Measurements from ENCODE around the gene SLAIN2.

The SLAIN2 gene

DNA sequence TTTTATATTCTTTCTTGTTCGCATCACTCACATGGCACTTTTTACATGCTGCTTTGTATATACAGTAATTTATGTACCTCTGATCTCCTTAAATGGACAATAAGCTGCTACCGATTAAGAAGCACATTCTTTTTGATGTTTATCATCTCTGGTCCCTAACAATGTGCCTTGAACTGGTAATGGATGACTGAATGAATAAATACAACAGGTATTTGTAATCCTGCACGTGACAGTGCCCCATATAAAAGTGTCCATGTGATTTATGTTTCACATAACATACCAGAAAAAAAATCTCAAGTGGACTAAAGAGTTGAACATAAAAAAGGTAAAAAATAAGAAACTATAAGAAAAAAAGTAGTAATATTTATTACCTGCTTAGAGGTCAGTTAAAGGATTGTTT is 7.7 kb upstream of the SLAIN2 start:
- Histone ChIP-seq H3K4me1 (ENCODE audit: control insufficient read depth, insufficient read depth, low read length) (no peaks in the 10 kb centered on the region), H3K36me3 (ENCODE audit: control insufficient read depth, insufficient read depth, low read length) (no peaks in the 10 kb centered on the region), H3K4me3 (ENCODE audit: low read length) (no peak overlapping the region), H3K9me3 (ENCODE audit: control insufficient read depth, insufficient read depth, low read length) (no peaks in the 10 kb centered on the region), H3K27me3 (ENCODE audit: control insufficient read depth, insufficient read depth, low read length) (no peaks in the 10 kb centered on the region), H3K27ac (ENCODE audit: low read length) (no peak overlapping the region)
- no CpG with 5 or more reads among the region's 3 CpGs for WGBS (ENCODE audit: insufficient coverage, insufficient read length)
- no peak for DNase-seq (ENCODE audit: low read depth, low spot score)

DNA sequence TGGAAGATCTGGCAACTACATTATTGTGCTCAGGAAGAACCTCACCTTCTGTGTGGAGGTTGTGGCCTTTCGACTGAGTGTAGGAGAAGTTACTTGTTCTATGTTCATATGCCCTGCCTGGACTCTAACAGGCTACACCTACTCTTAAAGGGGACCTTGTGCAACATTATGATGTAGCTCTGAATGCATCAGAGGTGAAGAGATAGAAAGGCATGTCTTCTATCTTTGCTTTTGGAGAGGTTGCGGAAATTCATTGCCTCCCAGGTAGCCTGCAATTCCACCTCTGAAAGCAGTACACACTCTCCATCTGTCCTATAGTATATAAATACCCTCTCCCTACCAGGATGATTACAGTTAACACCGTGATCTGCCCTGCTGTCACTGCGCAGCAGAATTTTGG is 7.1 kb upstream of the SLAIN2 start:
- H3K36me3 ChIP-seq (ENCODE audit: control insufficient read depth, insufficient read depth, low read length), result no peaks in the 10 kb centered on the region
- H3K27ac ChIP-seq (ENCODE audit: low read length), result no peak overlapping the region
- H3K9me3 ChIP-seq (ENCODE audit: control insufficient read depth, insufficient read depth, low read length), result no peaks in the 10 kb centered on the region
- no CpG with 5 or more reads among the region's 4 CpGs for WGBS (ENCODE audit: insufficient coverage, insufficient read length)
- DNase-seq (ENCODE audit: low read depth, low spot score), result no peak
- H3K4me3 ChIP-seq (ENCODE audit: low read length), result no peak overlapping the region
- no peaks in the 10 kb centered on the region for H3K27me3 ChIP-seq (ENCODE audit: control insufficient read depth, insufficient read depth, low read length)
- H3K4me1 ChIP-seq (ENCODE audit: control insufficient read depth, insufficient read depth, low read length), result no peaks in the 10 kb centered on the region

GRCh38 chr4:48334900-48335384 is 6.4 kb upstream of the SLAIN2 start:
- no peaks in the 10 kb centered on the region for H3K27me3 ChIP-seq (ENCODE audit: control insufficient read depth, insufficient read depth, low read length)
- H3K27ac ChIP-seq (ENCODE audit: low read length), result no peak overlapping the region
- WGBS (ENCODE audit: insufficient coverage, insufficient read length), result no CpG with 5 or more reads among the region's 5 CpGs
- no peaks in the 10 kb centered on the region for H3K4me1 ChIP-seq (ENCODE audit: control insufficient read depth, insufficient read depth, low read length)
- no peak for DNase-seq (ENCODE audit: low read depth, low spot score)
- H3K4me3 ChIP-seq (ENCODE audit: low read length), result no peak overlapping the region
- no peaks in the 10 kb centered on the region for H3K9me3 ChIP-seq (ENCODE audit: control insufficient read depth, insufficient read depth, low read length)
- no peaks in the 10 kb centered on the region for H3K36me3 ChIP-seq (ENCODE audit: control insufficient read depth, insufficient read depth, low read length)

GRCh38 chr4:48336146-48336870 is 5.0 kb upstream of the SLAIN2 start:
- no peak for DNase-seq (ENCODE audit: low read depth, low spot score)
- H3K4me1 ChIP-seq (ENCODE audit: control insufficient read depth, insufficient read depth, low read length), result no peaks in the 10 kb centered on the region
- H3K27ac ChIP-seq (ENCODE audit: low read length), result no peak overlapping the region
- H3K9me3 ChIP-seq (ENCODE audit: control insufficient read depth, insufficient read depth, low read length), result no peaks in the 10 kb centered on the region
- no peaks in the 10 kb centered on the region for H3K27me3 ChIP-seq (ENCODE audit: control insufficient read depth, insufficient read depth, low read length)
- no CpG with 5 or more reads among the region's 3 CpGs for WGBS (ENCODE audit: insufficient coverage, insufficient read length)
- H3K4me3 ChIP-seq (ENCODE audit: low read length), result no peak overlapping the region
- H3K36me3 ChIP-seq (ENCODE audit: control insufficient read depth, insufficient read depth, low read length), result no peaks in the 10 kb centered on the region

- H3K27me3 ChIP-seq (ENCODE audit: control insufficient read depth, insufficient read depth, low read length), result no peaks in the 10 kb centered on the region
- no peak overlapping the region for H3K4me3 ChIP-seq (ENCODE audit: low read length)
- DNase-seq (ENCODE audit: low read depth, low spot score), result no peak
- H3K27ac ChIP-seq (ENCODE audit: low read length), result no peak overlapping the region
- no peaks in the 10 kb centered on the region for H3K4me1 ChIP-seq (ENCODE audit: control insufficient read depth, insufficient read depth, low read length)
- no peaks in the 10 kb centered on the region for H3K9me3 ChIP-seq (ENCODE audit: control insufficient read depth, insufficient read depth, low read length)
- H3K36me3 ChIP-seq (ENCODE audit: control insufficient read depth, insufficient read depth, low read length), result no peaks in the 10 kb centered on the region
Measured at GRCh38 chr4:48337731-48338130, 3.6 kb upstream of the SLAIN2 start.

GRCh38 chr4:48339642-48340041 is 1.7 kb upstream of the SLAIN2 start:
- Histone ChIP-seq H3K27me3 (ENCODE audit: control insufficient read depth, insufficient read depth, low read length) (no peaks in the 10 kb centered on the region), H3K36me3 (ENCODE audit: control insufficient read depth, insufficient read depth, low read length) (no peaks in the 10 kb centered on the region), H3K4me3 (ENCODE audit: low read length) (no peak overlapping the region), H3K9me3 (ENCODE audit: control insufficient read depth, insufficient read depth, low read length) (no peaks in the 10 kb centered on the region), H3K27ac (ENCODE audit: low read length) (no peak overlapping the region), H3K4me1 (ENCODE audit: control insufficient read depth, insufficient read depth, low read length) (no peaks in the 10 kb centered on the region)
- no peak for DNase-seq (ENCODE audit: low read depth, low spot score)
- WGBS (ENCODE audit: insufficient coverage, insufficient read length), result no CpG with 5 or more reads among the region's 7 CpGs

DNA sequence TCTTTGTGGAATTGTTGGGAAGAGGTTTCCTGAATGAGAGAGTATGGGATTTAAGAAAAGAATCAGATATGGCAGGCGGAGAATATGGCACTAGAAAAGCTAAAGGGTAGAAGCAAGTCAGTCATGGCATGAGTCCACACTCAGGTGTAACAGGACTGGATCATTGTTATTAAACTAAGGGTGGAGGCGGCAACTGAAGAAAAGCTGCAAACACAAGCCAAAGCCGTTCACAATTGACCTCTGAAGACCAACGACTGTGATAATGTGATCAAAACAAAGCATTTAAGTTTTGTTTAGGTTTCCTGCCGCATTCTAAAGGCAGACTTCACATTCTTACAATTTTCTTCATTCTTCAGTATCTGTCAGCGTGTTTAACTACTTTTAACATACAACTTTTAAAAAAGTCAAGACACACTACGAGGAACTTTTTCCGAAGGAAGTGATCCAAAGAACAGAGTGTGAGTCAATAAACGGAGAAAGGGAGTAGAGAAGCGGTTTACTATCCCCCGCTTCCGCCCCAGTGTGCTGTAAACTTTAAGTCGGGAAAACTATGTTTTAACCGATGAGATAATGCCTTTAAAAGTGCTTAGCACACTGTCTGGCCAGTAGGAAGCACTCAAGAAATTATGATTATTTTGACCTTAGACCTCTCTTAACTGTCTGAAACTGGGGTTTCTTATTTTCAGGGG is 909 bp upstream of the SLAIN2 start:
- Histone ChIP-seq H3K27ac (ENCODE audit: low read length) (no peak overlapping the region), H3K4me3 (ENCODE audit: low read length) (peak overlapping the region; percentile 51; the same call in 1 of the 2 replicates), H3K27me3 (ENCODE audit: control insufficient read depth, insufficient read depth, low read length) (no peaks in the 10 kb centered on the region), H3K9me3 (ENCODE audit: control insufficient read depth, insufficient read depth, low read length) (no peaks in the 10 kb centered on the region), H3K36me3 (ENCODE audit: control insufficient read depth, insufficient read depth, low read length) (no peaks in the 10 kb centered on the region), H3K4me1 (ENCODE audit: control insufficient read depth, insufficient read depth, low read length) (no peaks in the 10 kb centered on the region)
- no CpG with 5 or more reads among the region's 14 CpGs for WGBS (ENCODE audit: insufficient coverage, insufficient read length)
- no peak for DNase-seq (ENCODE audit: low read depth, low spot score)

DNA sequence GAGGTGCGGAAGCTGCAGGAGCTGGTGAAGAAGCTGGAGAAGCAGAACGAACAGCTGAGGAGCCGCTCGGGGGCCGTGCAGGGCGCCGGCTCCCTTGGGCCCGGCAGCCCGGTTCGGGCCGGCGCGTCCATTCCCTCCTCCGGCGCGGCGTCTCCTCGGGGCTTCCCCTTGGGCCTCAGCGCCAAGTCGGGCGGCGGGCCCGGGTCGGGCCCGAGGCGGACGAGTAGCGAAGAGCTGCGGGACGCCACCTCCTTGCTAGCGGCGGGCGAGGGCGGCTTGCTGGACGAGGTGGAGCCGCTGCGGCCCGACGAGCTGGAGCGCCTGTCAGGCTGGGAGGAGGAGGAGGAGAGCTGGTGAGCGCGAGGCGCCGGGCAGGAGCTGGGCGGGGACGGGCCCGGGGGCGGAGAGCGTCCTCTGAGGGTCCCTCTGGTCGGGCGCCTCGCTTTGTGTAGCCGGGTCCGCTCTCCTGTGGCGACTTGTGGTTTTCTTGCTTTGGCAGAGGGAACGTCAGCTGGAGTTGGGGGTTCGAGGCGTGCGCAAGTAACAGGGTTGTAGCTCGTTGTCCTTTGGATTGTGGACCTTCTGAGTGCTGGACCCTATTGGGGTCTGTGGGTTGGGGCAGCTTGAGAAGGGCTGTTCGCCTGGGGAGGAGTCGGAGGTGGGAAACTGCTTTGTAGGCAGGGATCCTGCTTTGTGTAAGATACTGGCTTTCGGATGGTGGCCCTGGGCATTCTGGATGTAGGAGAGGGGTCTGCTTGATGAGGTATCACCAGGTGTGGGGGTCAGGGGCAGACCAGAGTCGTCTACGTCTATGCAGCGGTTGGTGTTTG is 662 bp downstream of the SLAIN2 start:
- Histone ChIP-seq H3K27ac (ENCODE audit: low read length) (no peak overlapping the region), H3K9me3 (ENCODE audit: control insufficient read depth, insufficient read depth, low read length) (no peaks in the 10 kb centered on the region), H3K4me3 (ENCODE audit: low read length) (peak overlapping the region; percentile 94), H3K27me3 (ENCODE audit: control insufficient read depth, insufficient read depth, low read length) (no peaks in the 10 kb centered on the region), H3K36me3 (ENCODE audit: control insufficient read depth, insufficient read depth, low read length) (no peaks in the 10 kb centered on the region), H3K4me1 (ENCODE audit: control insufficient read depth, insufficient read depth, low read length) (no peaks in the 10 kb centered on the region)
- no peak for DNase-seq (ENCODE audit: low read depth, low spot score)
- WGBS (ENCODE audit: insufficient coverage, insufficient read length), result no CpG with 5 or more reads among the region's 66 CpGs

DNA sequence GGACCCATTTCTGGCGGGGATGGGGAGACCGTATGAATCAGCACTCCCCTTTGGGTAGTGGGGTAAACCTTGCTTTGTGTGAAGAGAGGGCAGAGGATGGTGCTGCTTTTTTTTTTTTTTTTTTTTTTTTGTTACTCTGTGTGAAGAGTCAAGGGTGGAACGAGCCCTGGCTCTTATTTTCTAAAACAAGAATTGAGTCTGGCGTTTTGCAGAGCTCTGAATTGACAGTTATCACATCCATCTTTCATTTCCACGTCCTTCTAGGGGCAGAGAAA is 1.2 kb downstream of the SLAIN2 start:
- Histone ChIP-seq H3K9me3 (ENCODE audit: control insufficient read depth, insufficient read depth, low read length) (no peaks in the 10 kb centered on the region), H3K27ac (ENCODE audit: low read length) (no peak overlapping the region), H3K36me3 (ENCODE audit: control insufficient read depth, insufficient read depth, low read length) (no peaks in the 10 kb centered on the region), H3K4me3 (ENCODE audit: low read length) (peak overlapping the region; percentile 94; the same call in 1 of the 2 replicates), H3K4me1 (ENCODE audit: control insufficient read depth, insufficient read depth, low read length) (no peaks in the 10 kb centered on the region), H3K27me3 (ENCODE audit: control insufficient read depth, insufficient read depth, low read length) (no peaks in the 10 kb centered on the region)
- DNase-seq (ENCODE audit: low read depth, low spot score), result no peak
- WGBS (ENCODE audit: insufficient coverage, insufficient read length), result no CpG with 5 or more reads among the region's 5 CpGs

- Histone ChIP-seq H3K27ac (ENCODE audit: low read length) (no peak overlapping the region), H3K27me3 (ENCODE audit: control insufficient read depth, insufficient read depth, low read length) (no peaks in the 10 kb centered on the region), H3K36me3 (ENCODE audit: control insufficient read depth, insufficient read depth, low read length) (no peaks in the 10 kb centered on the region), H3K9me3 (ENCODE audit: control insufficient read depth, insufficient read depth, low read length) (no peaks in the 10 kb centered on the region), H3K4me1 (ENCODE audit: control insufficient read depth, insufficient read depth, low read length) (no peaks in the 10 kb centered on the region), H3K4me3 (ENCODE audit: low read length) (no peak overlapping the region)
- no peak for DNase-seq (ENCODE audit: low read depth, low spot score)
- no CpG with 5 or more reads among the region's 3 CpGs for WGBS (ENCODE audit: insufficient coverage, insufficient read length)
Measured at GRCh38 chr4:48343035-48343434, 1.7 kb downstream of the SLAIN2 start.
